B cell (primary cell): ENCODE results near the gene SLC47A2. TPM values are rescaled to one million over a fixed set of nuclear protein-coding genes. Genes with fewer than 3 reads are reported as not detected.
A peak's percentile ranks its signal among the peaks of the same experiment; 100 is the strongest.

Experiments used
- ATAC-seq: fragments of 200-7000 bp; cut with Tn5 transposase; one replicate; pipeline ENCODE4 v1.10.0; 2021; ENCODE audit warnings: low read depth, mild to moderate bottlenecking, moderate number of reproducible peaks, moderate library complexity
- CTCF ChIA-PET: fragments of 350-600 bp; sonication (Branson Sonifier 250); formaldehyde crosslinking; loops from one replicate; lab custom pipeline; 2021; ENCODE audit warnings: antibody characterized with exemption, inconsistent platforms; lab: Charles Lee
- POLR2A ChIA-PET: fragments of 350-600 bp; sonication (Branson Sonifier 250); formaldehyde crosslinking; loops from one replicate; lab custom pipeline; 2021; ENCODE audit warnings: antibody characterized with exemption; lab: Charles Lee
- DNase-seq: peaks from one replicate; pipeline ENCODE4 v3.0.0; 2013
- H2AFZ ChIP-seq: 2 replicates; pipeline ENCODE4 v1.6.1; 2012; ENCODE audit warnings: mild to moderate bottlenecking, low read depth, low read length; ENCODE audit not compliant: insufficient read depth, poor library complexity, severe bottlenecking
- H3K27ac ChIP-seq, 2 donors: 1 replicate in 1 of 2; 2 replicates in 1 of 2; pipeline ENCODE4 v1.5.1; 2012 to 2013; ENCODE audit warnings: low read length in 2 of 2, mild to moderate bottlenecking in 2 of 2, moderate library complexity in 1 of 2
- H3K27me3 ChIP-seq, 4 experiments: fragments of 200-600 bp in 1 of 4; sonication (generic) in 1 of 4; replicated peaks in 1 of 4; 1 replicate in 2 of 4; 2 replicates in 2 of 4; pipeline versions ENCODE4 v1.6.1 to v1.7.0; 2013 to 2016; ENCODE audit warnings: low read length in 3 of 4, mild to moderate bottlenecking in 2 of 4, mixed read lengths in 1 of 4, moderate library complexity in 1 of 4; ENCODE audit not compliant: insufficient read depth in 4 of 4, control insufficient read depth in 3 of 4; ENCODE audit errors: control extremely low read depth in 1 of 4
- H3K36me3 ChIP-seq, 2 experiments: replicated peaks in 1 of 2; 1 replicate in 1 of 2; 2 replicates in 1 of 2; pipeline versions ENCODE4 v1.6.1 to v1.7.1; 2013; ENCODE audit warnings: low read length in 1 of 2; ENCODE audit not compliant: insufficient read depth in 2 of 2, control insufficient read depth in 1 of 2; ENCODE audit errors: control extremely low read depth in 1 of 2, extremely low read depth in 1 of 2
- H3K4me1 ChIP-seq, 2 donors: fragments of 200-600 bp in 1 of 2; sonication (generic) in 1 of 2; 1 replicate in 1 of 2; 2 replicates in 1 of 2; pipeline versions ENCODE4 v1.5.1 to v1.6.1; 2013 to 2017; ENCODE audit warnings: low read length in 2 of 2; ENCODE audit not compliant: control insufficient read depth in 2 of 2, insufficient read depth in 2 of 2
- H3K4me2 ChIP-seq: replicated peaks from 2 replicates; pipeline ENCODE3; 2012; ENCODE audit warnings: mild to moderate bottlenecking, low read depth, low read length; ENCODE audit not compliant: poor library complexity, severe bottlenecking
- H3K4me3 ChIP-seq, 5 experiments: fragments of 200-600 bp in 1 of 5; sonication (generic) in 1 of 5; 1 replicate in 3 of 5; 2 replicates in 2 of 5; pipeline versions ENCODE4 v1.5.1 to v1.7.0; 2011 to 2016; ENCODE audit warnings: low read length in 4 of 5, mild to moderate bottlenecking in 4 of 5, low read depth in 2 of 5, control low read depth in 1 of 5, moderate library complexity in 1 of 5; ENCODE audit not compliant: insufficient read depth in 1 of 5; ENCODE audit errors: control extremely low read depth in 1 of 5, extremely low read depth in 1 of 5
- H3K79me2 ChIP-seq: fragments of 200-600 bp; sonication (generic); one replicate; pipeline ENCODE4 v1.6.0; 2016; ENCODE audit warnings: low read length; ENCODE audit not compliant: control insufficient read depth, insufficient read depth
- H3K9ac ChIP-seq: fragments of 200-600 bp; sonication (generic); 2 replicates; pipeline ENCODE4 v1.6.1; 2017; ENCODE audit warnings: mild to moderate bottlenecking, low read length, moderate library complexity
- H3K9me3 ChIP-seq, 3 donors: one replicate each; pipeline versions ENCODE4 v1.6.1 to v1.7.1; 2013; ENCODE audit warnings: low read length in 2 of 3; ENCODE audit not compliant: control insufficient read depth in 2 of 3, insufficient read depth in 1 of 3; ENCODE audit errors: control extremely low read depth in 1 of 3
- H4K20me1 ChIP-seq: 2 replicates; pipeline ENCODE4 v1.6.0; 2012; ENCODE audit warnings: mild to moderate bottlenecking, low read length; ENCODE audit not compliant: insufficient read depth, control insufficient read depth, poor library complexity, severe bottlenecking
- H3K27ac Mint-ChIP-seq: one replicate; pipeline ENCODE4 v1.8.0; 2021; ENCODE audit warnings: mixed read lengths
- H3K27me3 Mint-ChIP-seq: one replicate; pipeline ENCODE4 v1.8.0; 2021; ENCODE audit warnings: mixed read lengths
- H3K4me1 Mint-ChIP-seq: one replicate; pipeline ENCODE4 v1.8.0; 2021; ENCODE audit warnings: mixed read lengths
- H3K4me3 Mint-ChIP-seq: one replicate; pipeline ENCODE4 v1.8.0; 2021; ENCODE audit warnings: mixed read lengths
- H3K9me3 Mint-ChIP-seq: one replicate; pipeline ENCODE4 v1.8.0; 2022; ENCODE audit warnings: mixed read lengths; ENCODE audit not compliant: insufficient read depth
- CTCF ChIP-seq: fragments of 200-600 bp; IDR thresholded peaks from one replicate; pipeline ENCODE4 v1.8.0; 2022; ENCODE audit warnings: antibody characterized with exemption, mild to moderate bottlenecking
- EZH2 ChIP-seq: IDR thresholded peaks from 2 replicates; pipeline ENCODE4 v1.6.1; 2012; ENCODE audit warnings: borderline replicate concordance, low read depth, mild to moderate bottlenecking, moderate library complexity, low read length; ENCODE audit not compliant: insufficient read depth, poor library complexity, severe bottlenecking
- WGBS: methylation state at CpG from one replicate; pipeline ENCODE4 v1.1.5; 2013; ENCODE audit warnings: missing lambda C conversion rate; ENCODE audit not compliant: insufficient coverage; 5-methylcytosine and 5-hydroxymethylcytosine counted together
- intact Hi-C: fragments of 100-400 bp; cut with micrococcal nuclease; formaldehyde crosslinking; loops from one replicate; pipeline ENCODE4 v1.10.0; 2022
- polyA plus RNA-seq: library from polyadenylated mRNA; depleted of rRNA; stranded (reverse); fragments of >200 nt; gene quantifications from 2 replicates; pipeline ENCODE4 v1.2.3, GENCODE V29; 2012
- total RNA-seq, 2 donors: library from RNA; stranded (reverse); fragments of 120-200 nt in 1 of 2; gene quantifications; 1 replicate in 1 of 2; 2 replicates in 1 of 2; pipeline versions ENCODE4 v1.2.3 to v1.2.4, GENCODE V29; 2013 to 2022

The SLC47A2 gene
- total and polyA plus RNA-seq, 2 donors (not counting 1 experiment from before 2014, with no cell fraction given), result not detected

GRCh38 chr17:19656851-19657581 is 59.4 kb downstream of the SLC47A2 start:
- H3K4me1 Mint-ChIP-seq, result peaks cover 25% of the 10 kb centered on the region
- no peak overlapping the region for H3K9ac ChIP-seq
- intact Hi-C loops, result no loop called here
- no peak for ATAC-seq
- no peaks in the 10 kb centered on the region for H3K79me2 ChIP-seq
- WGBS, result 71% methylated on average over 1 of the region's 4 CpGs
- H3K27me3 ChIP-seq, result no peaks in the 10 kb centered on the region
- TF ChIP-seq CTCF (no peak), EZH2 (no peak)
- no peaks in the 10 kb centered on the region for H3K9me3 Mint-ChIP-seq
- no peak for DNase-seq
- H3K4me3 Mint-ChIP-seq, result peak overlapping the region; percentile 66
- peak overlapping the region; percentile 79 for H3K27ac Mint-ChIP-seq
- H3K27ac ChIP-seq, result no peak overlapping the region
- H3K4me3 ChIP-seq, result no peak overlapping the region
- peaks cover 0 to 4% (median 0%) of the 10 kb centered on the region in 3 donors for H3K9me3 ChIP-seq
- H3K4me2 ChIP-seq, result peak overlapping the region; percentile 11
- peak overlapping the region; percentile 23 for H2AFZ ChIP-seq
- CTCF ChIA-PET, result interaction anchor here (0.8 to 3.2 kb wide), 4 partner anchors 11 to 105 kb away, joined by 3 to 26 read pairs (median 4); partner anchors contain the start of gene ALDH3A2
- no peaks in the 10 kb centered on the region for H3K27me3 Mint-ChIP-seq
- H3K36me3 ChIP-seq, result peaks cover 3 to 21% of the 10 kb centered on the region in 2 experiments
- H4K20me1 ChIP-seq, result no peaks in the 10 kb centered on the region
- POLR2A ChIA-PET, result interaction anchor here (0.6 to 1.6 kb wide), 2 partner anchors 9 to 153 kb away, joined by 3 to 5 read pairs; no protein-coding TSS in a partner anchor
- no peaks in the 10 kb centered on the region for H3K4me1 ChIP-seq

GRCh38 chr17:19656336-19656735 is 60.0 kb downstream of the SLC47A2 start:
- H3K9me3 Mint-ChIP-seq, result no peaks in the 10 kb centered on the region
- ChIA-PET POLR2A (interaction anchor here (1.6 kb wide), 1 partner anchor 9 kb away, joined by 5 read pairs; no protein-coding TSS in a partner anchor), CTCF (interaction anchor here (0.8 to 3.2 kb wide), 4 partner anchors 10 to 106 kb away, joined by 3 to 26 read pairs (median 4); partner anchors contain the start of gene ALDH3A2)
- peaks cover 3 to 18% of the 10 kb centered on the region in 2 experiments for H3K36me3 ChIP-seq
- H3K4me3 ChIP-seq, result no peak overlapping the region
- H3K79me2 ChIP-seq, result no peaks in the 10 kb centered on the region
- H3K9ac ChIP-seq, result no peak overlapping the region
- no peaks in the 10 kb centered on the region for H3K27me3 Mint-ChIP-seq
- H3K4me1 Mint-ChIP-seq, result peaks cover 27% of the 10 kb centered on the region
- peak overlapping the region; percentile 64 for H3K27ac Mint-ChIP-seq
- no peak for TF ChIP-seq EZH2
- no peak for TF ChIP-seq CTCF
- H4K20me1 ChIP-seq, result no peaks in the 10 kb centered on the region
- H3K9me3 ChIP-seq, result peaks cover 0 to 4% (median 0%) of the 10 kb centered on the region in 3 donors
- intact Hi-C loops, result no loop called here
- H2AFZ ChIP-seq, result peak overlapping the region; percentile 23
- H3K4me1 ChIP-seq, result no peaks in the 10 kb centered on the region
- H3K4me3 Mint-ChIP-seq, result peak overlapping the region; percentile 66
- no peak for ATAC-seq
- no peaks in the 10 kb centered on the region for H3K27me3 ChIP-seq
- no peak overlapping the region for H3K27ac ChIP-seq
- DNase-seq, result no peak
- WGBS, result 33% methylated on average over 4 of the region's 4 CpGs
- H3K4me2 ChIP-seq, result peak overlapping the region; percentile 11
